ENCODE measurements around the gene ZC3H4. TPM values are rescaled to one million over a fixed set of nuclear protein-coding genes. Genes with fewer than 3 reads are reported as not detected.

Gene ZC3H4
- total RNA-seq, 1 donor from 2014 or later: 94.7 TPM

DNA sequence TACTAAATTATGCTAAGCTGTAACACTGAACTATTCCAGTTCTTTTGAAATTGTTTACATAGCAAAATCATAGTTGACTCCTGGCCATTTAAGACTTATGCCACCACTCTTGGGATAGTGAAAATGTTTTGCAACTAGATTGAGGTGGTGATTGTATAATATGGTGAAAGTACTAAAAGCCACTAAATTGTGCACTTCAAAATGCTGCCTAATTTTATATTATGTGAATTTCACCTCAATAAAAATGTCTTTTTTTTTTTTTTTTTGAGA, 12.0 kb upstream of the ZC3H4 start:
- no peak for DNase-seq (ENCODE audit: low spot score, unreplicated experiment)
- TF ChIP-seq, protein P1, sequence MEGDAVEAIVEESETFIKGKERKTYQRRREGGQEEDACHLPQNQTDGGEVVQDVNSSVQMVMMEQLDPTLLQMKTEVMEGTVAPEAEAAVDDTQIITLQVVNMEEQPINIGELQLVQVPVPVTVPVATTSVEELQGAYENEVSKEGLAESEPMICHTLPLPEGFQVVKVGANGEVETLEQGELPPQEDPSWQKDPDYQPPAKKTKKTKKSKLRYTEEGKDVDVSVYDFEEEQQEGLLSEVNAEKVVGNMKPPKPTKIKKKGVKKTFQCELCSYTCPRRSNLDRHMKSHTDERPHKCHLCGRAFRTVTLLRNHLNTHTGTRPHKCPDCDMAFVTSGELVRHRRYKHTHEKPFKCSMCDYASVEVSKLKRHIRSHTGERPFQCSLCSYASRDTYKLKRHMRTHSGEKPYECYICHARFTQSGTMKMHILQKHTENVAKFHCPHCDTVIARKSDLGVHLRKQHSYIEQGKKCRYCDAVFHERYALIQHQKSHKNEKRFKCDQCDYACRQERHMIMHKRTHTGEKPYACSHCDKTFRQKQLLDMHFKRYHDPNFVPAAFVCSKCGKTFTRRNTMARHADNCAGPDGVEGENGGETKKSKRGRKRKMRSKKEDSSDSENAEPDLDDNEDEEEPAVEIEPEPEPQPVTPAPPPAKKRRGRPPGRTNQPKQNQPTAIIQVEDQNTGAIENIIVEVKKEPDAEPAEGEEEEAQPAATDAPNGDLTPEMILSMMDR (IDR thresholded peaks at IDR 0.05; ENCODE audit: unreplicated experiment): no peak
- H3K36me3 Mint-ChIP-seq (ENCODE audit: insufficient read depth): peaks cover 3% of the 10 kb centered on the region
- H3K4me1 Mint-ChIP-seq (ENCODE audit: low read depth): peaks cover 7% of the 10 kb centered on the region
- H3K9me3 Mint-ChIP-seq (ENCODE audit: low read depth): peaks cover 4% of the 10 kb centered on the region
- H3K27me3 Mint-ChIP-seq: no peaks in the 10 kb centered on the region
- no peak overlapping the region for H3K4me3 Mint-ChIP-seq (ENCODE audit: low read depth)
- no peak overlapping the region for H3K27ac Mint-ChIP-seq

DNA sequence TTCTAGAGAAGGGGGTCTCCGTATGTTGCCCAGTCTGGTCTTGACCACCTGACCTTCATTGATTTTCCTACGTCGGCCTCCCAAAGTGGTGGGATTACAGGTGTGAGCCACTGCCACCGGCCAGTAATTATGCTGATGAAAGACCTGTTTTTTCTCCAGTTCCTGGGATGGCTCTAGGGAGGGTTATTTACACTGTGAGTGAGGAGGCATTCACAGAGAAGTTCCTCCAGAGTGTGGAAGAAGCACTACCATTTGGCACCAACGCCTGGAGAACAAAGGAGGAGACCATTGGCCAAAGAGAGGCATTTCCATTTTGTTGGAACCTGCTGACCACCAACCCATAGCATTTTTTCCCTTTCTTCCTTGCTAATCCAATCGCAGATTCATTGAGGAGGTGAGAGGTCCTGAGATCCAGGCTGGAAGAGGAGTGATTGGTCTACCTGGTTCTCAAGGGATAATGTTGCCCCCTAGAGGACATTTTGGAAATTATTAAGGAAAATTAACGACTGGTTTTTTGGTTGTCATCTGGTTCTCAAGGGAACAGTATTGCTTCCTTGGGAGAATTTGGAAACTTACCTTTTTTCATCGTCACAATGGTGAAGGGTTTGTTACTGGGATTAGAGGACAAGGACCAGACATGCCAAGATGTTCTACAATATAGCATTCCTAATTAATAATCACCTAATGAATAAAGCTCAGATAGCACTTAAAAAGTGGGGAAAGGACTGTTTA, 11.5 kb upstream of the ZC3H4 start:
- no peaks in the 10 kb centered on the region for H3K9me3 Mint-ChIP-seq (ENCODE audit: low read depth)
- H3K4me3 Mint-ChIP-seq (ENCODE audit: low read depth): no peak overlapping the region
- peak; percentile 12 for DNase-seq (ENCODE audit: low spot score, unreplicated experiment)
- no peaks in the 10 kb centered on the region for H3K36me3 Mint-ChIP-seq (ENCODE audit: insufficient read depth)
- H3K27me3 Mint-ChIP-seq: no peaks in the 10 kb centered on the region
- TF ChIP-seq, protein P1 (IDR thresholded peaks at IDR 0.05; ENCODE audit: unreplicated experiment): peak; percentile 75
- peak overlapping the region; percentile 93 for H3K27ac Mint-ChIP-seq
- H3K4me1 Mint-ChIP-seq (ENCODE audit: low read depth): peaks cover 9% of the 10 kb centered on the region

DNA sequence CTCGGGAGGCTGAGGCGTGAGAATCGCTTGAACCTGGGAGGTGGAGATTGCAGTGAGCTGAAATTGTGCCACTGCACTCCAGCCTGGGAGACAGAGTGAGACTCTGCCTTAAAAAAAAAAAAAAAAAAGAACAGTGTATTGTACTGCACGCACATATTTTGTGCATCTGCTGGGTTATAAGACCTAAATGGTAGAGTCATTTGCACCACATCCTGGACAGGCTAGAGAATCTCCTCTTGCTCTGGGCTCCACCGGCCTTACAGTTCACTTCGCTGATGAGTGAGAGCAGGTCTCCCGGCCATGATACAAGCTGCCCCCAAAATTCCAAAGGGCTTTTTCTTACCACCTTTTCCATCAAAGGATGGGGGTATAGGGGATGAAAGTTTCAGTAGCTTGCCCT, 9.8 kb upstream of the ZC3H4 start:
- Mint-ChIP-seq H3K4me1 (ENCODE audit: low read depth) (peaks cover 9% of the 10 kb centered on the region), H3K4me3 (ENCODE audit: low read depth) (no peak overlapping the region), H3K27me3 (no peaks in the 10 kb centered on the region), H3K27ac (no peak overlapping the region), H3K9me3 (ENCODE audit: low read depth) (no peaks in the 10 kb centered on the region), H3K36me3 (ENCODE audit: insufficient read depth) (no peaks in the 10 kb centered on the region)
- TF ChIP-seq, protein P1 (IDR thresholded peaks at IDR 0.05; ENCODE audit: unreplicated experiment): no peak
- DNase-seq (ENCODE audit: low spot score, unreplicated experiment): no peak

DNA sequence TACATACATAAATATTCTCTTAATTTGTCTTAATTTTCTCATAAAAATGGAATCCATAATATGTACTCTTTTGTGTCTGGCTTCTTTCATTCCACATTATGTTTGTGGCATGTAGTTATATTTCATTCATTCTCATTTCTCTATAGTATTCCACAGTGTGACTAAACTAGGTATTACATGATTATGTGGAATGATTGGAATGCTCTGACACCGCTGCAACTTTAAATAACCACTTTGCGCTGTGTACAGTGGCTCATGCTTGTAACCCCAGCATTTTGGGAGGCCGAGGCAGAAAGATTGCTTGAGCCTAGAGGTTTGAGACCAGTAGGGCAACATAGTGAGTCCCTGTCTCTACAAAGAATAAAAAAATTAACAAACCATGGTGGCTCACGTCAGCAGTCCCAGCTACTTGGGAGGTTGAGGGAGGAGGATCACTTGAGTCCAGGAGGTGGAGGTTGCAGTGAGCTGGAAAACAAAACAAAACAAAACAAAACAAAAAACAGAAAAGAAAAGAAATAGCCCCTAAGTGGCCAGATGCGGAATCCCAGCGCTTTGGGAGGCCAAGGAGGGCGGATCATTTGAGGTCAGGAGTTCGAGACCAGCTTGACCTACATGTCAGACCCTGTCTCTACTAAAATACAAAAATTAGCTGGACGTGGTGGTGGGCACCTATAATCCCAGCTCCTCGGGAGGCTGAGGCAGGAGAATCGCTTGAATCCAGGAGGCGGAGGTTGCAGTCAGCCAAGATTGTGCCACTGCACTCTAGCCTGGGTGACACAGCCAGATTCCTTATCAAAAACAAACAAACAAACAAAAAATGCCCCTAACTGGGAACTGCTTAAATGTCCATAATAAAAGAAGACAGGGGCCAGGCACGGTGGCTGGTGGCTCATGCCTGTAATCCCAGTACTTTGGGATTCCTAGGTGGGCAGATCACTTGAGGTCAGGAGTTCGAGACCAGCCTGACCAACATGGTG, 9.1 kb upstream of the ZC3H4 start:
- H3K9me3 Mint-ChIP-seq (ENCODE audit: low read depth): no peaks in the 10 kb centered on the region
- H3K4me1 Mint-ChIP-seq (ENCODE audit: low read depth): peaks cover 9% of the 10 kb centered on the region
- H3K27ac Mint-ChIP-seq: peak overlapping the region; percentile 22
- H3K27me3 Mint-ChIP-seq: no peaks in the 10 kb centered on the region
- no peaks in the 10 kb centered on the region for H3K36me3 Mint-ChIP-seq (ENCODE audit: insufficient read depth)
- DNase-seq (ENCODE audit: low spot score, unreplicated experiment): no peak
- H3K4me3 Mint-ChIP-seq (ENCODE audit: low read depth): no peak overlapping the region
- TF ChIP-seq, protein P1 (IDR thresholded peaks at IDR 0.05; ENCODE audit: unreplicated experiment): no peak

DNA sequence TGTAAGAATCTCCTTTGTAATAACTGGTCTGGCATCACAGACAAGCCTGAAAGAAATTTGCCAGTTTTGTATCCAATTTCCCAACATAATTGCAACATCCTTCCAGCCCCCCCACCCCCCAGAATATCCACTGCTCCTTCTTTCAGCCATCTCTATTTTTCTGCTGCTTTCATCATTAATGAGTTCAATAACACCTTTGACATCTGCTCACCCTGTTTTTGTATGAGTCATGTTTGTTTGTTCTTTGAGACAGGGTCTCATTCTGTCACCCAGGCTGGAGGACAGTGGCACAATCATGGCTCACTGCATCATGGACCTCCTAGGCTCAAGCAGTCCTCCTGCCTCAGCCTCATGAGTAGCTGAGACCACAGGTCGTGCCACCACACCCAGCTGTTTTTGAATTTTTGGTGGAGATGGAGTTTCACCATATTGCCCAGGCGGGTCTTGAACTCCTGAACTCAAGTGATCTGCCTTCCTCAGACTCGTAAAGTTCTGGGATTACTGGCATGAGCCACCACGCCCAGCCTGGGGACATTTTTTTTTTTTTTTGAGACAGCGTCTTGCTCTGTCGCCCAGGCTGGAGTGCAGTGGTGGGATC, 7.0 kb upstream of the ZC3H4 start:
- Mint-ChIP-seq H3K27me3 (no peaks in the 10 kb centered on the region), H3K9me3 (ENCODE audit: low read depth) (no peaks in the 10 kb centered on the region), H3K4me1 (ENCODE audit: low read depth) (peaks cover 9% of the 10 kb centered on the region), H3K36me3 (ENCODE audit: insufficient read depth) (no peaks in the 10 kb centered on the region), H3K27ac (no peak overlapping the region), H3K4me3 (ENCODE audit: low read depth) (no peak overlapping the region)
- TF ChIP-seq, protein P1 (IDR thresholded peaks at IDR 0.05; ENCODE audit: unreplicated experiment): no peak
- DNase-seq (ENCODE audit: low spot score, unreplicated experiment): no peak

All from progenitor cell of endocrine pancreas (in vitro differentiated cells).